ENCODE data around the gene TCEANC.

Gene TCEANC

DNA sequence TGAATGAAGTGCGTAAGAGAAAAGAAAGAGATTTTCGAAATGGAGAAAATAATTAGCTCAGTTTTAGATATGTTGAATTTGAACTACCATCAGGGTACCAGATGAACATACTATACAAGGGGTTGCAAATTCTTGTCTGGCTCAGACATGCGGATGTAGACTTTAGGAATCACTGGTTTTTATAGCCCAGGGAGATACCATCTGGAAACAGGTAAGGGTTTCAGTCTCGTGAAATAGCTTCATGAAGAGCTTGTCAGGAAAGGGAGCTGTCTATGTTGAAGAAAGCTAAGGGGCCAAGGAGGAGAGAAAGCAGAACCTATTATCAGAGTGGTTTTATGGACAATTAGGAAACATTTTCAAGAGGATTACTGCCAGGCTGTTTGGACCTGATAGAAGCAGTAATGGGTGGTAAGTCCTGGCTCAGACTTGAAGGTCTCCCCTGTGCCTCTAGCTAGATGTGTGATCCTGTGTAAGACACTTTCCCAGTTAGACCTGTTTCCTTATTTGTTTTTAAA lies 42.7 kb downstream of the TCEANC start:
- TF ChIP-seq GATA2 (IDR thresholded peaks at IDR 0.05; ENCODE audit: low read depth, low read length) (no peak), GATA3 (IDR thresholded peaks at IDR 0.05; ENCODE audit: low read depth, low read length) (no peak)

- no peak for TF ChIP-seq GATA2 (IDR thresholded peaks at IDR 0.05; ENCODE audit: low read depth, low read length)
- no peak for TF ChIP-seq GATA3 (IDR thresholded peaks at IDR 0.05; ENCODE audit: low read depth, low read length)
Observed at GRCh38 chrX:13697455-13697854, 44.5 kb downstream of the TCEANC start.

GRCh38 chrX:13697976-13698375 lies 45.0 kb downstream of the TCEANC start:
- TF ChIP-seq GATA2 (IDR thresholded peaks at IDR 0.05; ENCODE audit: low read depth, low read length) (no peak), GATA3 (IDR thresholded peaks at IDR 0.05; ENCODE audit: low read depth, low read length) (no peak)

- TF ChIP-seq GATA3 (IDR thresholded peaks at IDR 0.05; ENCODE audit: low read depth, low read length) (no peak), GATA2 (IDR thresholded peaks at IDR 0.05; ENCODE audit: low read depth, low read length) (no peak)
Observed at GRCh38 chrX:13698432-13698831, 45.5 kb downstream of the TCEANC start.

GRCh38 chrX:13699183-13699826 lies 46.4 kb downstream of the TCEANC start:
- TF ChIP-seq GATA2 (IDR thresholded peaks at IDR 0.05; ENCODE audit: low read depth, low read length) (no peak), GATA3 (IDR thresholded peaks at IDR 0.05; ENCODE audit: low read depth, low read length) (no peak)

DNA sequence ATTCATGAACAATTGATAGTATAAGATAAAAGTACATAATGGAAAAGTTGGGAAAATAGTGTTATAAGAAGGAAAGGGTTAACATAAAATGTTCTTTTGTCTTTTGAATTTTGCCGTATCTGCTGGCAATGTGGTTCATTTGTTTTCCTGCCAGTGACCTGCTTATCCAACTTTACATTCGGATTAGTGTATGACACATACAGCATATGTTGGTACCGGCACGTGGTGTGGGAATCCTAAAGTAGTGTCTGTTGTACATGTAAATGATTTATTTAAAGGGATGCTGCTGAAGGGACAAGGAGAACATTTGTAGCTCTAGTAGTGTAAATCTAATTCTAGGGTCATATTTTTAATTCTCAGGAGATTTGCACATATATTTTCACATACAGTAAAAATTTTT lies 47.4 kb downstream of the TCEANC start:
- TF ChIP-seq GATA2 (IDR thresholded peaks at IDR 0.05; ENCODE audit: low read depth, low read length) (no peak), GATA3 (IDR thresholded peaks at IDR 0.05; ENCODE audit: low read depth, low read length) (no peak)

GRCh38 chrX:13702111-13702789 lies 49.3 kb downstream of the TCEANC start:
- no peak for TF ChIP-seq GATA3 (IDR thresholded peaks at IDR 0.05; ENCODE audit: low read depth, low read length)
- no peak for TF ChIP-seq GATA2 (IDR thresholded peaks at IDR 0.05; ENCODE audit: low read depth, low read length)

- no peak for TF ChIP-seq GATA2 (IDR thresholded peaks at IDR 0.05; ENCODE audit: low read depth, low read length)
- TF ChIP-seq GATA3 (IDR thresholded peaks at IDR 0.05; ENCODE audit: low read depth, low read length) = no peak
Observed at GRCh38 chrX:13703135-13703534, 50.2 kb downstream of the TCEANC start.

DNA sequence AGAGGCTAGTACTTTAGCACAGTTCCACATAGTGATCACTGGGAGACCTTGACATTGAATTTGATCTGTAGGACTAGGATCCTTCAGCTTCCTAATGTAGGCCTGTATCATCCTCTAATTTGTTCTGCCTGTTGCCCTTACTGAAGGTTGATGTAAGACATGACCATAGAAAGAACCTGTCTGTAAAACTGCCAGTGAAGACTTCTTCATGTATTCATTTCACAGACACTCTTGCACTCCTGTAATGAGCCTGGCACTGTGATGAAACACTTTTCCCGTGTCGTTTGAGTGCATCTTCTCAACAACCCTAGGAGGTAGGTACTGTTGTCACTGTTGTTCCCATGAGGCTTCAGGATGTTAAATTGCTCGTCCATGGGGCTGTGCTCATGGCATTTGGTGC lies 50.6 kb downstream of the TCEANC start:
- no peak for TF ChIP-seq GATA3 (IDR thresholded peaks at IDR 0.05; ENCODE audit: low read depth, low read length)
- no peak for TF ChIP-seq GATA2 (IDR thresholded peaks at IDR 0.05; ENCODE audit: low read depth, low read length)

DNA sequence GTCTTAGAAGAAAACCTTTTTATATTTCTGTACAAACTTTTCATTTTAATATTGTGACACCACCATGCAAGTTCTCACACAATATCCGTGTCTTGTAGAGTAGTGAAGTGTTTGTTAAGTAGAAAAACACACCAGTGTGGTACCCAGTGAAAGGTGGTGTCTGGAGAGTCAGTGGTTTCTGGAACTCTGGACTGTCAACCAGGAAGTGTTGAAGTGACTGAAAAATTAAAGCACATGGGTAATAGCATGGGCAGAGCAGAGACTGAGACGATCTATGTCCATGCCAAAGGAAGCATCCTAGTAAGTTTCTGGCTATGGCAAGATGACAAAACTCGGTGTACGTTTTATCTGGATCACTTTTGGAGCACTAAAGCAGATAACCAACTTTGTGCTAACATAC lies 58.2 kb downstream of the TCEANC start:
- TF ChIP-seq GATA3 (IDR thresholded peaks at IDR 0.05; ENCODE audit: low read depth, low read length) (no peak), GATA2 (IDR thresholded peaks at IDR 0.05; ENCODE audit: low read depth, low read length) (no peak)
